Body of pancreas (tissue), 4 donors: ENCODE results near the gene CYP19A1.

Source experiments
- CTCF ChIP-seq, 7 experiments: fragments of 450-650 bp in 4 of 7; fragments of 200-600 bp in 3 of 7; sonication (generic) in 3 of 7; IDR thresholded peaks; one replicate each; pipeline ENCODE4 v1.5.1; 2016 to 2019; ENCODE audit warnings: antibody characterized with exemption in 7 of 7
- POLR2A ChIP-seq, 3 donors: fragments of 450-650 bp; IDR thresholded peaks; one replicate each; pipeline ENCODE4 v1.6.1; 2016; ENCODE audit warnings: antibody characterized with exemption in 3 of 3, mild to moderate bottlenecking in 2 of 3

- TF ChIP-seq POLR2A (IDR thresholded peaks at IDR 0.05) (no peak), CTCF (IDR thresholded peaks at IDR 0.05) (no peak)
Observed at GRCh38 chr15:51298620-51299019, 39.8 kb downstream of the CYP19A1 start.
